Thoracic aorta (tissue), 2 donors: ENCODE measurements around the gene ZFAND4. TPM values are rescaled to one million over a fixed set of nuclear protein-coding genes. Genes with fewer than 3 reads are reported as not detected.

Experiments
- ATAC-seq: fragments of 150-250 bp; one replicate; pipeline ENCODE4 v1.8.0; 2017; ENCODE audit warnings: low read depth; ENCODE audit not compliant: insufficient number of reproducible peaks, low FRiP score
- DNase-seq: peaks from one replicate; pipeline ENCODE4 v3.0.0-alpha.2; 2020; ENCODE audit warnings: low spot score
- H3K27ac ChIP-seq, 2 donors: fragments of 200-600 bp; sonication (generic); 1 replicate in 1 of 2; 2 replicates in 1 of 2; pipeline ENCODE4 v1.5.1; 2016; ENCODE audit warnings: mild to moderate bottlenecking in 2 of 2, moderate library complexity in 2 of 2
- H3K27me3 ChIP-seq: fragments of 200-600 bp; sonication (generic); replicated peaks from 2 replicates; pipeline ENCODE4 v1.6.0; 2016; ENCODE audit warnings: mild to moderate bottlenecking; ENCODE audit not compliant: insufficient read depth
- H3K36me3 ChIP-seq: fragments of 200-600 bp; sonication (generic); one replicate; pipeline ENCODE4 v1.5.1; 2016
- H3K4me1 ChIP-seq, 2 donors: fragments of 200-600 bp; sonication (generic); 1 replicate in 1 of 2; 2 replicates in 1 of 2; pipeline versions ENCODE4 v1.5.1 to v1.6.0; 2016; ENCODE audit warnings: low read depth in 2 of 2, mild to moderate bottlenecking in 1 of 2; ENCODE audit not compliant: control insufficient read depth in 1 of 2
- H3K4me3 ChIP-seq: fragments of 200-600 bp; sonication (generic); 2 replicates; pipeline ENCODE4 v1.5.1; 2016; ENCODE audit warnings: mild to moderate bottlenecking
- H3K9me3 ChIP-seq: fragments of 200-600 bp; sonication (generic); 2 replicates; pipeline ENCODE4 v1.5.1; 2016
- CTCF ChIP-seq: fragments of 200-600 bp; sonication (generic); IDR thresholded peaks from one replicate; pipeline ENCODE4 v1.5.1; 2019; ENCODE audit warnings: antibody characterized with exemption
- total RNA-seq, 2 donors: library from RNA; depleted of rRNA; stranded (reverse); fragments of >200 nt; gene quantifications; one replicate each; pipeline versions ENCODE4 v1.1.0 to v1.2.3, GENCODE V29; 2016

ZFAND4 gene
- total RNA-seq, 2 donors from 2014 or later = 10.3 to 40.4 TPM

DNA sequence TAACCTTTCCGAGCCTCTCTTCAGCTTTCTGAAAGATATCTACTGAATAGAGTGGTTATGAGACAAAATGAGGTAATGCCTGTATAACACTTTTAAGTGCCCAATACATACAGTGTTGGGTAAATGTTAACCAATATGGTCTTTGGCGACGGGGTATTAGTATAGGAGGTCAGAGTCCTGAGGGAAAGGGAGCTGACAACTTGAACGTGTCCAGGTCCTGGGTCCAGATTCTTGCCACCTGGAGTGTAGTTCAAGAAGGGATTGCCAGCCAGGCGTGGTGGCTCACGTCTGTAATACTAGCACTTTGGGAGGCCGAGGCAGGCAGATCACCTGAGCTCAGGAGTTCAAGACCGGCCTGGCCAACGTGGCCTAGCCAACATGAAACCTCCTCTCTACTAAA, 76.0 kb downstream of the ZFAND4 start:
- no peak for ATAC-seq
- H3K27me3 ChIP-seq = no peaks in the 10 kb centered on the region
- peaks cover 8 to 18% of the 10 kb centered on the region in 2 donors for H3K4me1 ChIP-seq
- no peak overlapping the region for H3K27ac ChIP-seq
- H3K4me3 ChIP-seq = no peak overlapping the region
- no peaks in the 10 kb centered on the region for H3K9me3 ChIP-seq
- no peak for TF ChIP-seq CTCF
- no peak for DNase-seq
- no peaks in the 10 kb centered on the region for H3K36me3 ChIP-seq

GRCh38 chr10:45594276-45595157, 78.1 kb downstream of the ZFAND4 start:
- H3K36me3 ChIP-seq = no peaks in the 10 kb centered on the region
- H3K27ac ChIP-seq = peak overlapping the region; percentile 15 to 23
- no peak for TF ChIP-seq CTCF
- DNase-seq = peak; percentile 72
- ATAC-seq = peak; percentile 67
- peak overlapping the region; percentile 90 for H3K4me3 ChIP-seq
- H3K27me3 ChIP-seq = no peaks in the 10 kb centered on the region
- peaks cover 8 to 22% of the 10 kb centered on the region in 2 donors for H3K4me1 ChIP-seq
- no peaks in the 10 kb centered on the region for H3K9me3 ChIP-seq

DNA sequence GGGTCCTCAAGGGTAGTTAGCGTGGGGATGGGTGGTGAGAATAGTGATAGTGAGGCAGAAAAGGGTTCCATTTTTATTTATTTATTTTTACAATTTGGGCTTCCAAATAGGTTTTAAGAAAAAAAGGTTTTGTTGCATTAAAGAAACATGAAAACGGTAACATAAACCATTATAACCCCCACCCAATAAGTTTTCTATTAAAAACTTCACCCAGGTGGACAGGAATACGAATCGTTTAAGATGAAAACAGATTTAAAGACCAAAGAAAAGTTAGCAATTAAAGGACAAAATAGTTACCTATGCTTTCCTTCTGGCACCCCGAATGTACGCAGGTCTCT, 78.7 kb downstream of the ZFAND4 start:
- Histone ChIP-seq H3K36me3 (no peaks in the 10 kb centered on the region), H3K9me3 (no peaks in the 10 kb centered on the region), H3K27me3 (no peaks in the 10 kb centered on the region), H3K4me3 (peak overlapping the region; percentile 90), H3K4me1 (peaks cover 8 to 22% of the 10 kb centered on the region in 2 donors), H3K27ac (no peak overlapping the region)
- TF ChIP-seq CTCF = no peak
- DNase-seq (no peak), ATAC-seq (no peak)

GRCh38 chr10:45592926-45593325, 79.6 kb downstream of the ZFAND4 start:
- TF ChIP-seq CTCF = no peak
- H3K36me3 ChIP-seq = no peaks in the 10 kb centered on the region
- no peaks in the 10 kb centered on the region for H3K9me3 ChIP-seq
- peaks cover 8 to 22% of the 10 kb centered on the region in 2 donors for H3K4me1 ChIP-seq
- H3K4me3 ChIP-seq = peak overlapping the region; percentile 90
- DNase-seq (no peak), ATAC-seq (no peak)
- H3K27ac ChIP-seq = no peak overlapping the region
- H3K27me3 ChIP-seq = no peaks in the 10 kb centered on the region

DNA sequence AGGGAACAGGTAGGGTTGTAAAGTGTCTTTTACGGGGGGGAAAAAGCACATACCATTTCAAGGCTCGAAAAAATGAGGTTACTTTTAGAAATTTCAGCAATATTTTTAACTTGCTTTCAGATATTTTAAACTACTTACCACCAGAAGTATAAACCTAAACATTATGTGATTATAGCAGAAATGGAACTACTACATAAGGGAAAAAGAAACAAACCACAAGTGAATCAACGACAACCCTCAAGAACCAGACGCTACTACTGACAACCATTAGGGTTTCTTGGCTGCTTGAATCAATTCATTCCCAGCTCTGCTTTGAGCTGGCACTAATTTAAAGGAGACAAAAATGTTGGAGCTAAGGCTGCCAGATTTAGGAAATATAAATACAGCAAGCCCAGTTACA, 80.1 kb downstream of the ZFAND4 start:
- DNase-seq (no peak), ATAC-seq (no peak)
- Histone ChIP-seq H3K27ac (no peak overlapping the region), H3K9me3 (no peaks in the 10 kb centered on the region), H3K4me1 (peaks cover 8 to 22% of the 10 kb centered on the region in 2 donors), H3K4me3 (no peak overlapping the region), H3K36me3 (no peaks in the 10 kb centered on the region), H3K27me3 (no peaks in the 10 kb centered on the region)
- no peak for TF ChIP-seq CTCF
